Breast epithelium (tissue), 3 donors: ENCODE measurements around the gene TMEM43.

Experiments
- POLR2AphosphoS5 ChIP-seq, 3 donors: sonication (generic); formaldehyde crosslinking; IDR thresholded peaks; one replicate each; pipeline ENCODE4 v1.6.1; 2017; ENCODE audit warnings: antibody characterized with exemption in 3 of 3
- TF ChIP-seq, protein P1 (sequence below), 3 donors: fragments of 450-650 bp; IDR thresholded peaks; one replicate each; pipeline ENCODE4 v1.5.1; 2016 to 2017; ENCODE audit warnings: antibody characterized with exemption in 3 of 3, mild to moderate bottlenecking in 3 of 3, moderate library complexity in 3 of 3

DNA sequence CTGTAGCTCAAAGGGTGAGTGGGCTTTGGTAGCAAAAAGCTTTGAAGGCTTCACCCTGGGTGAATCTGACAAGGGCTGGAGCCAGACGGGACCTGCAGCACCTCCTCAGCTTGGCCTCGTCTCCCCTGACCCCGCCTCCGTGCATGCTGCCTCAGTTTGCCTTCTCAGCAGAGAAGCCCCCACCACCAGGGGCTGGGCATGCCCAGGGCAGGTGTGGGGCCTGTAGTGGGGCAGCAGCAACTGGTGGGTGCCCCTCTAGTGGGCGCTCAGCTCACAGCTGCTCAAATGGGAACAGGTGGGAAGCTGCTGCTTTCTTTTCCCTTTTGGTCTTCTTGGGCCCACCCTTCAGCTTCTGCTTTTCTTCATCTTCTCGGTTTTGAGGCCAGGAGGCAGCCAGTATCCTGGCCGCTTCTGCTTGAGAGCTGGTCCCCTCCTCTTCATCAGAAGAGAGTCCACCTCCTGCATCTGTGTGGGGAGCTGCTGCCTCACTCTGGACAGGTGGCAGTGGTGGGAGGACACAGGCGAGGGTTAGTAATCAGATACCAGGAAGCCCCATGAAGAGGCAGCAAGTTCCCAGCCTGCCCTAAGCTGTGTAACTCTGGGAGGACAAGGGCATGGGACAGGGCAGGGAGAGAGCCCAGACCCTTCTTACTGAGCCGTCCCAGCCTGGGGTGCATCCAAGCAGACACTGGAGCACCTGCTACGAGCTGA lies 21.0 kb downstream of the TMEM43 start:
- no peak for TF ChIP-seq POLR2AphosphoS5 (IDR thresholded peaks at IDR 0.05)
- TF ChIP-seq, protein P1, sequence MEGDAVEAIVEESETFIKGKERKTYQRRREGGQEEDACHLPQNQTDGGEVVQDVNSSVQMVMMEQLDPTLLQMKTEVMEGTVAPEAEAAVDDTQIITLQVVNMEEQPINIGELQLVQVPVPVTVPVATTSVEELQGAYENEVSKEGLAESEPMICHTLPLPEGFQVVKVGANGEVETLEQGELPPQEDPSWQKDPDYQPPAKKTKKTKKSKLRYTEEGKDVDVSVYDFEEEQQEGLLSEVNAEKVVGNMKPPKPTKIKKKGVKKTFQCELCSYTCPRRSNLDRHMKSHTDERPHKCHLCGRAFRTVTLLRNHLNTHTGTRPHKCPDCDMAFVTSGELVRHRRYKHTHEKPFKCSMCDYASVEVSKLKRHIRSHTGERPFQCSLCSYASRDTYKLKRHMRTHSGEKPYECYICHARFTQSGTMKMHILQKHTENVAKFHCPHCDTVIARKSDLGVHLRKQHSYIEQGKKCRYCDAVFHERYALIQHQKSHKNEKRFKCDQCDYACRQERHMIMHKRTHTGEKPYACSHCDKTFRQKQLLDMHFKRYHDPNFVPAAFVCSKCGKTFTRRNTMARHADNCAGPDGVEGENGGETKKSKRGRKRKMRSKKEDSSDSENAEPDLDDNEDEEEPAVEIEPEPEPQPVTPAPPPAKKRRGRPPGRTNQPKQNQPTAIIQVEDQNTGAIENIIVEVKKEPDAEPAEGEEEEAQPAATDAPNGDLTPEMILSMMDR (IDR thresholded peaks at IDR 0.05): no peak
